AG08396 (cell line): ENCODE results near the gene DDB1.
A peak's percentile ranks its signal among the peaks of the same experiment; 100 is the strongest.

Experiments used
- DNase-seq: peaks from one replicate; pipeline ENCODE4 v3.0.0; 2012; ENCODE audit warnings: low spot score, mixed read lengths

DDB1 gene

DNA sequence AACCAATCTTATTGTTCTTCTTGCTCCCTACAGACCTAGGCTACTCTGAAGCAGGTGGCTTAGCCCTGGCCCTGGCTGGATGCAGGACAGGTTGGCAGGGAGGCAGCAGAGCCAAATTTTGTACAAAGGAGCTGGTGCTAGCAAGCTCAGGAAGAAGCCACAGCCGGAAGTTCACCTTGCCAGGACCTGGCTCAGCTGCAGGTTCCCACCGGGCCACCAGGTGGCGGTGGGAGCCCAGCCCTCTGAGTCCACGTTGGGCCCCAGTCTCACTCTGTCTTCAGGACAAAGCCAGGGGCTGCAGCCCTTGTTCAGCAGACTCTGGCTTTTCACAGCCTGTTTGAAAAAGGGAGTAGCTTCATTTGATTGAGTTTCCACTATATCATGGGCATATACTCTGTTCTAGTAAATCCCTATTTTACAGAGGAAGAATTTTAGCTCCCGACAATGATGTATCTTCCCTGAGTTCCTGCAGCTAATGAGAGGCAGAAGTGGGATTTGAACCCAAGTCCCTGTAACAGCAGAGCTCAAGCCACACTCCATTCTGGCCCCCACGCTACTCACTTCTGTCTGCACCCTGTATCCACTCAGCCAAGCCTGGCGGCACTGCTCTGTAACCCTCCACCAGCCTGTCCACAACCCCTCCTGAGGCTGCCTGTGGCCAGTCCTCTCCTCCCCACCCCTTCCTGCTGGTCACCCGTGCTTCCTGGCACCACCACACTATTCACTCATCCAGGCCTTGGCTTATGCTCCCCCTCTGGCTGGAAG, 3.4 kb upstream of the DDB1 start:
- DNase-seq: peak; percentile 87

DNA sequence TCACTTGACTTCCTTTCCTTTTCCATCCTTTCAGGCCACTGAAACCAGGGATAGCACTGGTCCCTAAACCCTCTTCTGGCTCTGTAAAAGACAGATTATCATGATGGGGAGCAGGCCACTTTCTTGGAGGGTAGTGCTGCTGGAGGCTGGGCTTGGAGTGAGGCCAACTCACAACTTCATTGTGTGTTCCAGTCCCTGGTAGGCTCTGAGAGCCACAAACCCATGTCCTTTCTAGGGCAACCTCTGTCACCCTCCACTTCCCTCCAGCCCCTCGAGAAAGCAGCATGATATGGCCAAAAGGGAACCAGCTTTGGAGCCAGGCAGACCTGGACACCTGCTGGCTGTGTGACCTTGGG, 2.4 kb upstream of the DDB1 start:
- DNase-seq: no peak

DNA sequence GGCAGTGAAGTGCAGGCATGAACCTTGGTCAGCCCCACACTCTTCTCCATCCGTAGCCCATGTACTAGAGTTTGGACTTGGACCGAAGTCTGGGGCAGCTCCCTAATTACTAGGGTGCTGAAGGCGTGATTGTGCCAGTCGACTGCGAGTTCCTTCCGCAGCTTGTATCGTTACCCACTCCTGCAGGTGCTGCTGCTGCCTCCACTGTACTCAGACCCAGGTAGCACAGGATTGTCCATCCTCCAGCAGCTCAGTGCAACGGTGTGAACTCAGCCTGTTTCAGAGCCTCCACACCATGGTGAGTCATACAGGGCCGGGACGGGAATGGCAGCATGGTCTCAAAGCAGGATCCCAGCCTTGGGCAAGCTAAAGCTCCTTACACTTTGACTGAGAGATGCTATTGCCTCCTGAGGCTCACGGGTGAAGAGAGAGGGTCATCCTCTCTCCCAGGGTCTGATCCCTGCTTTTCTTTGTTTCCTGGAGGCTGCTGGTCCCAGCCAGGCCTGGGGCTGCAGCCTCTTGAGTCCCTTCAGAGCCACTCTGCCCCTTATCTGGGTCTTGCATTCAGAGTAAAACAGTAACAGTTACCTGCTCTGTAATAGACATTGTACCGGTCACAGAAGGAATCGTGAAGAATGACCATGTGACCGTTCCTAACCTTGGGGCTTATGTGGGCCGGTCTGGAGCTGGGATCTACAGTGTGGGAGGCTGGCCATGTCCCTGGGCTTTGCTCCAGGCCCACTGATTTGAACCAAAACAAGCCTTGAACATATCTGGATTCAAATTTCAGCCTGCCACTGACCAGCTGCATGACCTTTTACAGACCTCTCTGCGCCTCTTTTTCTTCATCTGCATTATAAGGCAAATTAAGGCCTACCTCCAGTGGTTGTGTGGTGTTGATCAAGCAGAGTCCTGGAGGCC, 1.8 kb upstream of the DDB1 start:
- DNase-seq: peak; percentile 39

DNA sequence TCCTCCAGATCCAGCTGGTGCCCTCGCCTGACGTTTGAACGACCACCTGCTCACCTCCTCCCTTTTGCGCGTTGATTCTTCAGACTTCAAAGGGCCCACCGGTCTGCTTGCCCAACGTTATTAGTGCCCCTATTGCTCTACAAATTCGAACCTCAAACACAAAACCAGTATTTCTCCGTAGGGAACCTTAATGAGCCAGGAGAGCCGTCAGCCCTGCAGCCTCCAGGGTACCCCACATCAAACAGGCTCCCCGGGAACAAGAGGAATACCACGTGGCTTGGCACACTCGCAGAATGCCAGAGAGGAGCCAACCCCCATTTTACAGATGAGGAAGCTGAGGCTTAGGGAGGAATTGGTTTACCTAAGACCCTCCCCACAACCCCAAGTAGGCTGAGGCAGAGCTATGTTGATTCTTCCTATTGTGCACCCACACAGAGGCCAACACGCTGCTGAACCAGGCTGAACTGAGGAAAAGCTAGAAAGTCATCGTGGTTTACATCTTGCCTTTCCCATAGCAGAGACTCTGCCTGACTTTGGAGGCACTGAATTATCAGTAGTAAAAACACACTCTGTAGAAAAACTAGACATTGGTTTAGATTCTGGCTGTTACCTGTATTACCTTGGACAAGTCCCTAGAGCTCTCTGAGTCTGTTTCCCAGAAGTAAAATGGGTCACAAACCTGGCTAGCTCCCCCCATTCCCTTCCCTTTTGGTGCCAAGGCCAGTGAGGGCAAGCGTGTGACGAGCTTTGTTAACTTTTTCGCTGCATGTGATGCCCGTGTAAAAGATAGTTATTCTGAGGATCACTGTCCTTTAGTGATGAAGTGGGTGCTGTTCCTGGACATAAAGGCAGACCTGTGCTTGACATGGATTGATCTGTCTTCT, 887 bp upstream of the DDB1 start:
- no peak for DNase-seq

DNA sequence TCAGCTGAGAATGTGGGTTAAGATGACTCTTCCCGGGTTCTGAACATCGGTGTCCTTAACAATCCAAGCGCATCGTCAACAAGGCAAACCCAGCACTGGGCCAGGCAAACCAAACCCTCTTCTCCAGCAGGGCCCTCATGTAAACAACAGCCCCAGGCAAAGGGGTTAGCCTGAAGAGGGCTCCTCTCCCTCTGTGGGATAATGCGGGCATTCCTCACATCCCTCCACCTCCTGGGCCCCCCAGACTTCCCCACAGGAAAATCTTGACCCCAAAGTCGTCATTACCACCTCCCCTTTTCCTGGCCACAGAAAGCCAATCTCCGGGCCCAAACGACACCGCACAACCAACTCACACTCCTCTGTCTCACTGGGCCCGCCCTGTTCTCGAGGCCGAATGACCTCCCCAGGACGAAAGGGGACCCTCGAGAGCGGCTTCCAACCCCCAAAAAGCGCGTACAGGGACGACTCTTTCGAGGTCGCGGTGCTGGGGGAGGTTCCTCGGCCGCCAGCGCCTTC, 566 bp downstream of the DDB1 start:
- peak; percentile 71 for DNase-seq

DNA sequence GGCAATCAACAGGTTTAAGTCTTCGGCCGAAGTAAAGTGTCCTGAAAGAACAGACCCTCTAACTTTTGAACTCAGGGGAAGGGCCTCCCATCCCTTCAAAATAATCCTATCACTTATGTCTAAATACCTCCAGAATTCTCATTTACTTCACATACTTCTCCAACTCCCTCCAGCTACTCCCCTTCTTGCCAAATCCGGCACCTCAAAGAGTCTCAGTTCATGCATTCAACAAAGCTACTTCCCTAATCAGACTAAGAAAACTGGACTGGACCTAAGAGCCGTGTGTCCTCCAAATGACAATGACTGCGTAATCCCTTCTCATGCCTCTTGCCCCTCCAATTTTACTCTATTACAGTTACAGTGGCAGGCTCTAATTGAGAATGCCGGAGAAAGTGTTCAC, 1.3 kb downstream of the DDB1 start:
- DNase-seq: peak; percentile 18

DNA sequence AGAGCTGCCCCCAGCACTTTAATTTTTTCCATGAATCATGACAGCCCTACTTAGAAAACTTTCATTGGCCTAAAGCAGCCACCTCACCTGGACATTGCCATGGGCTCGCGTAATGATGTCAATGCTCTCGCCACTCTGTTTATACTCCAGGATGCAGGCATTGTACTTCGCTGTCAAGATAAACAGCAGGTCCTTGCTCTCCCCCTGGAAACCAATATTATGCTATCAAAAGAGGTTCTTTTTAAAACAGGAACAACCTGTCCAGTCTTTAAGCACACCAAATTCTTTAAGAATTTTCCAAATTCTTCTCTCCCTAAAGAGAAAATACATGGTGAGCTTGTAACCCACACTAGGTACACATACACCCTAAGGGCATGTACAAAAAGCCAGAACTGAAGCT, 3.0 kb downstream of the DDB1 start:
- DNase-seq: no peak

DNA sequence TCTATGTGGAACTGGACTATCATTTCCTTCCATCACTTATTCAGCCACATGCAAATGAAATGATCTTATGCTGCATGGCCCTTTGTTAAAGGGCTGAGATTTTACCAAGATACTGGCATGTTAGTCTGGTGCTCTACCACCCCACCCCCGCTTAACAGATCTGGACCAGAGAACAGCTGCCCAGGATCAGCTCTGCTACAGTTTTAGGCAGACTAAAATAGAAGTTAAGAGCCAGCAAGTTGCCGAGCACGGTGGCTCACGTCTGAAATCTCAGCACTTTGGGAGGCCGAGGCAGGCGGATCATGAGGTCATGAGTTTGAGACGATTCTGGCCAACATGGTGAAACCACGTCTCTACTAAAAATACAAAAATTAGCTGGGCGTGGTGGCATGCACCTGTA, 4.6 kb downstream of the DDB1 start:
- DNase-seq: no peak

DNA sequence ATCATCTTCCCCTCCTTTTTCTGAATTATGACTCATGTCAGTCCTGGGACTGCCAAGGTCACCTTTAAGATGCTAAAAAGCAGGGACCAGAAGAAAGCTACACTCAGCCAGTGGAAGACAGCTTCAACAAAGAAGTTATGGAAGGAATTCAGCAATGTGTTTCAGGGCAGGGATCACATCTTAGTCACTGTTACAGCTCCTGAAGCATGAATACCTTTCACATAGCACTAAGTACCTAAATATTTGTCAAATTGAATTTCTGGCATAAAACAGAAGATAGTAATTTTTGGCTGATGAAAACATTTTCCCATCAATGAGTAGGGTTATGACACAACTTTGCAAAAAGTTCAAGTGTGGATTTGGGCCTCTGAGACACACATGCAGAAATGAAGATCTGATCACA, 5.2 kb downstream of the DDB1 start:
- peak; percentile 27 for DNase-seq

DNA sequence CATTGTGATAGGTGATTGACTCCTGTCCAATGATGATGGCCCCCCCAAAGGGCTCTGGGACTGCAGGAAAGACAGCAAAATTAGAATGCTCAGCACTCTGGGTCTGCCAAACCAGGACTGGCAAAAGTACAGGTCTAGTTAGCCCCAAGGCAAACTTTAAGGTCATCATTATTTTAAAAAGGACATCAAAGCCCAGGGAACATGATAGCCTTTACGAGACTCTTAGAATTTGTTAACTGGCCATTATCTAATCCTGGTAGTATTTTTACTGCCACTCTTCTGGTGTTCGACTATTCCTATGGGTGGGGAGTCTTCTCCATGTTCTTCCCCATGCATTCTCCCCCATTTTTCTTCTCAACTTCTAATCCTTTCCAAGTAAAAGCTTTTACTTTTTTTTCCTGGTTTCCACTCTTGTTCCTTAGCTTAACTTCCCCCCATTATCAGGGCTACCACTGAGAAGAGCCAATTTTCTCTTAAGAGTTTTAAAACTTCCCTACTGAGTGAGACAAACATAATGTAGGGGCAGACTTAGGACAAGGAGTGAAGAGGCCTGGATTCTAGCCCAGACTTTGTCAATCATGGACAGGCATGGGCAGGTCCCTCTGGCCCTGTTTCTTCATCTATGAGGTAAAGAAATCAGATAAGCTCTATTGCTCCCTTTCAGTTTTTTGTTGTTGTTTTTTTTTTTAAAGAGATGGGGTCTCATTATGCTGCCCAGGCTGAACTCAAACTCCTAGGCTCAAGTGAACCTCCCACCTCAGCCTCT, 7.1 kb downstream of the DDB1 start:
- DNase-seq: no peak

DNA sequence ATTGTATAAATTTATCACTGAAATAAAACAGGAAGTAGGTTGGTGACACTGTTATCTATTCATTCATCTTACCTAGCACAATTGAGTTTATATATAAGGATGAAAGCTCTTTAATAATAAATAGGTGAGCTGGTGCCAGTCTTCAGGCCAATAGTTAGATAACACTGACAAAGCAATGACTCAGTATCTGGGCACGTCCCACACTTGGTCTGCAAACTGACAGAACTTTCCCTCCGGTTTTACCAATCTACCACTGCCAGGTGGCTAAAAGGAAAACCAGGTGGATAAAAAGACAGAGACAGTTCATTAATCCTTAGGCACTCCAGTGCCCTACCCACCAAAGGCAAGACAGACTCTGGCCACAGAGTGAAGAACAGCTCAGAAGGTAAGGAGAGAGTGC, 17.6 kb downstream of the DDB1 start:
- DNase-seq: no peak

DNA sequence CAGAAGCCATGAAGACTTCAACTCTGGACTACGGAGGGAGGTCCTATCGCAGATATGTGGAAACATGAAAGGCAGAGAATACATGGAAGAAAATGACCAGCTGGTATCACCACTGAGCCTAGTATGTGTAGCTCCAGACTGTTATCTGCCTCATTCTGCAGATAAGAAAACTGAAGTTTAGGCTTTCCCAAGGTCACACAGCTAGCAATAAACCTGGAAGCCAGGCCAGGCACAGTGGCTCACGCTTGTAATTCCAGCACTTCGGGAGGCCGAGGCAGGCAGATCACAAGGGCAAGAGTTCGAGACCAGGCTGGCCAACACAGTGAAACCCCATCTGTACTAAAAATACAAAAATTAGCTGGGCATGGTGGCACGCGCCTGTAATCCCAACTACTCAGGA, 22.2 kb downstream of the DDB1 start:
- no peak for DNase-seq

DNA sequence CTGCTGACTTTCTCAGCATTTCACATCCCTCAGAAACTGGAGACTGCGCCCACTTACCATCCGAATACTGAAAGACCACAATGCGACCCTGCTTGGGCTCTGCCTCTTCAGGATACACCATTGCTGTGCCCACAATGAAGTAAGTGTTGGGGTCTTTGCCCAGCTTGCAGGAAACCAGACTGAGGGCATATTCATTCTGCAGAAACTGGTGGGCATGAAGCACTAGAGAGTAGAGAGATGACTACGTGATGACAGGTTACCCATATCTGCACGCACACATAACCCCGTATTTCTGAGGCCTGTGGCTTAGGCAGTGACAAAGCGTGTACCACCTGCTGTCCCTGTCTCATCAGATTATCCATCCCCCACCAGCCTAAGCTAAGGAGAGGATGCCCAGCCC, 23.2 kb downstream of the DDB1 start:
- DNase-seq: no peak

DNA sequence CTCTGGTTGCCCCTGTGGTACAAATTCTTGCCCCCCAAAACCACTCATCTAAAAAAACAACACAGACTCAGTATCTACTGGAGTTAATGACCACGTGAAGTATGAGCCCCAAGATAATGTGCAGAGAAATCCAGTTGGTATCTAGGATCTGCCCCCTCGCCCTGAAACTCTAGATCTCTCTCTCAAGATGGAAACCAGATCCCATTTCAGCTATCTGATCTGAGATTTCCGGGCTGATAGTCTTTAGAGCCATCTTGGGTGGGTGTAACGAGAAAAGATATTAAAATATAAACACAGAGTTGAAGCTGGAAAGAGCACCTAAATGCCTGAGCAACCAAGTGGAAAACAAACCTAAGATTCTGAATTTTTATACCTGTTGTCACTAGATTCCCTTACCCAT, 23.8 kb downstream of the DDB1 start:
- DNase-seq: no peak

DNA sequence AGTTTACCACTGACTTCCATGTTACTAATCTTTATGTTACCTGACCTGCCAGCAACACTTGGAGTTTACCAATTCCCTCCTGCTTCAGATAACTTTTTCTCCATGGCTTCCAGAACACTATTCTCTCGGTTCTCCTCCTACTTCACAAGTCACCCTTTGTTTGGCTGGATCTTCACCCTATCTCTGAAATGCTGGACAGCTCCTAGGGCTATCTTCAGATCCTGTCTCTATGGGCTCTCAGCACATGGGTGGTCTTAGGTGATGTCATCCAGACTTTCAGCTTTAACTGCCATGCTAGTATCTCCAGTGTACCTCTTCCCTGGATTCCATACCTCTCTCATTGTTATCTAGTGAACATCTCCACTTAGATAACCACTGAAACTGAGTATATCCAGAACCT, 25.6 kb downstream of the DDB1 start:
- no peak for DNase-seq

DNA sequence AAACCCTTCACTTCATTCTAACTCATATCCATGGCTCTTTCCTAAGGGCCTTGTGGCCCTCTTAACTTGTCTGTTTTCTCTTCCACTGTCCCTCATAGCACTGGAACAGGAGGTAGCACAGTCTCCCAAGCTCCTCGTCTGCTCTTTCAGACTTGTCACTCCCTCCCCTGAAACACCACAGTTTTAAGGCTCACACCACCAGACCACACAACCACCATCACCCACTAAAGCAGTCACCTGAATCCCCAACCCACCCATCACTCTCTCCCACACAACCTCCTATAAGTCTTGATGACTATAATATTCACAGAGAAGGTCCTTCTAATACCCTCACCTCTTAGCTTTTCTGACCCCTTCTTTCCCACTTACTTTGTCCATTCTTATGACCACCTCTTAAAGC, 26.7 kb downstream of the DDB1 start:
- no peak for DNase-seq

DNA sequence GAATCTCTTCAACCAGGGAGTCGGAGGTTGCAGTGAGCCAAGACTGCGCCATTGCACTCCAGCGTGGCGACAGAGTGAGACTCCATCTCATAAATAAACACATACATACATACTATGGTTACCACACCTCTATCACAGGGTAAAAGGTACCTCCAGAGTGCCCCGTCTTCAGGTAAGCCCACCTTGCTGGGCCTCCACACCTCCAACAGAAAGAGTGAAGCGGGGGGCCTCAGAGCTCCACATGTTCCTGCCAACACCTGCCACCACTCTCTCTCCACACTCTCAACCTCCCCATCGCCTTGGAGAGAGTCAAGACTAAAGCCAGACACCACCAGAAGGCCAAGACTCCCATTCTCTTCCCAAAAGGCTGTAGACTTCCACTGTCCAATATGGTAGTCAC, 27.5 kb downstream of the DDB1 start:
- DNase-seq: no peak

DNA sequence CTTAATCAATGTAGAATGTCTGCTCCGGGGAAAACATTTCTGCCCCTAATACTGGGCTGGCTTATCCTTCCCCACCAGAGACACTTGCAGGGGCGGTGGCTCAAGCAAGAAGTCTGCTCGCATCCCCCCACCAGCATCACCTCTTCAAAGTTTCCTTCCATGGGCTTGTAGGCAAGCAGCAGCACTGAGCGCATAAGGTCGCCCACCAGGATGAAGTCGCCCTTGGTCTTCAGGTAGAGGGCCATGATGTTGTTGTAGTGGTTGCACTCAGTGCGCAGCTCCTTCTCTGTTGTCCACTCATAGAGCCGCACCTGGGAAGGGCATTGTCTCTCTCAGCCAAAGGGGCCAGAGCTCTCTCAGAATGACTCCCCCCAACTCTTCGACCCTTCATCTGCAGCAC, 29.2 kb downstream of the DDB1 start:
- no peak for DNase-seq

DNA sequence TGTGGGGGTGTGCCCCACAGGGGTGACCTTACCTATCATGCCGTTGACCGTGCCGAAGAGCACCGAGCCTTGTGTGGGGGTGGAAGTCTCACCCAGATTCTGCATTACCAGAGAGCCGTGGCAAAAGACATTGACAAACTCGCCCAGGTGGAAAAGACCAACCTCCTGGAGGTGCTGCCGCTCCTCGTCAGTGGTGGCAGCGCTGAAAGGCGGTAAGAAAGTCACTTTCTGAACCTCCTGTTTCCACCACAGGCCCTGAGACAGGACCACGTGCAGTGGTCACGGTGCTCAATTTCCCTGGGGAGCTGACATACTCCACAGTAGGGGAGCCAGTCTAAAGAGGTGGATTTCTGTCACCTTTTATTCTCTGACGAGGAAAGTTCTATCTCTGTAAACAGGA, 30.4 kb downstream of the DDB1 start:
- no peak for DNase-seq

DNA sequence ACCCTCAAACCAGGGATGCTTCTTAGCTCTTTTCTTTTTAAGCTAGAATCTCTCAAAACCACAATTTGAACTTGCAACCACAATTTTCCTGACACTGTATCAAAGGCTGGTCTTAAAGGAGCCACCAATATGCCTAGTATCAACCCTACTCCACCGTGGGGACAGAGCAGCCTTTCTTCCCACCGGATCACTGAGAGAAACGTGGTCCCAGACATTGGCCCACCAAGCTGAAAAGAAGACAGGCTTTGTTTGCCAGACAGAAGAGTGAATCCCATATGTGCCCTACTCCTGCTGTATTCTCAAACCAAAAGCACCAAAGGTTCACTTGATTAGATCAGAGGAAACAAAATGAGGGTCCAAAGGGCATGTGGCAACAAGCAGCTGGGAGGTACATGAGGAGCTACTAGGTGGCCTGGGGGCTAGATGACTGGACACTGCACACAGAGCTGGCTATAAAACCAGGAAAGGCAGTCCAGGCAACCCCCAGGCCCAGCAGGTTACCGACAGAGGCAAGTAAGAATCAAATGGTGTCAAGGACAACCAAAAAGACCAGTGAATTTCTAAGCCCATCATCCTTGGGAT, 34.2 kb downstream of the DDB1 start:
- no peak for DNase-seq

DNA sequence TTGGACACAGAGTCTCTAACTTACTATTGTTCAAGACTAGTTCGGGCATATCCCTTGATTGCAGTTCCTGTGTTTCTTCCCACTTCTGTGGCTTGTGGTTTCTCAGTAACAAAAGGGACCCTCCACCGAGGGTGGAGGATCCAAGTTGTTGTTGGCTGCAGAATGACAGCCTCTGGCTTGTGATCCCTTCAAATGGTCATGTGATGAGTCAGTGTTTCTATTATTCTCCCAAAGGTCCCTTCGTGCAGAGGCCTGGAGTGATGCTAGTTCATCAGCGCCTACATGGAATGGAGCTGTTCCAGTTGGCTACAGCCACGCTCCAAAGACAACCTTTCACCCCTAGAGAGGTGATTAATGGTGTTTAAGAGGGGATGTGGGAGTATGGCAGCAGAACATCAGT, 35.2 kb downstream of the DDB1 start:
- peak; percentile 85 for DNase-seq
